Fibroblast of mammary gland (primary cell): ENCODE measurements around the gene HDAC5.
"Not testable (repeated sequence)": the region's sequence is repeated elsewhere in the genome, so short reads cannot be mapped to it uniquely, and the experiment has no call there.

Experiments
- DNase-seq: peaks from one replicate; pipeline ENCODE4 v3.0.0-alpha.2; 2010; ENCODE audit warnings: low read depth
- H3K4me3 ChIP-seq: 2 replicates; pipeline ENCODE4 v1.5.1; 2011; ENCODE audit warnings: low read depth, mild to moderate bottlenecking, low read length, moderate library complexity; ENCODE audit not compliant: control insufficient read depth
- TF ChIP-seq, protein P1 (sequence below): conservative IDR thresholded peaks from 2 replicates; pipeline ENCODE4 v1.5.1; 2011; ENCODE audit warnings: low read depth, low read length, inconsistent platforms; ENCODE audit not compliant: control insufficient read depth, insufficient read depth

The HDAC5 gene

DNA sequence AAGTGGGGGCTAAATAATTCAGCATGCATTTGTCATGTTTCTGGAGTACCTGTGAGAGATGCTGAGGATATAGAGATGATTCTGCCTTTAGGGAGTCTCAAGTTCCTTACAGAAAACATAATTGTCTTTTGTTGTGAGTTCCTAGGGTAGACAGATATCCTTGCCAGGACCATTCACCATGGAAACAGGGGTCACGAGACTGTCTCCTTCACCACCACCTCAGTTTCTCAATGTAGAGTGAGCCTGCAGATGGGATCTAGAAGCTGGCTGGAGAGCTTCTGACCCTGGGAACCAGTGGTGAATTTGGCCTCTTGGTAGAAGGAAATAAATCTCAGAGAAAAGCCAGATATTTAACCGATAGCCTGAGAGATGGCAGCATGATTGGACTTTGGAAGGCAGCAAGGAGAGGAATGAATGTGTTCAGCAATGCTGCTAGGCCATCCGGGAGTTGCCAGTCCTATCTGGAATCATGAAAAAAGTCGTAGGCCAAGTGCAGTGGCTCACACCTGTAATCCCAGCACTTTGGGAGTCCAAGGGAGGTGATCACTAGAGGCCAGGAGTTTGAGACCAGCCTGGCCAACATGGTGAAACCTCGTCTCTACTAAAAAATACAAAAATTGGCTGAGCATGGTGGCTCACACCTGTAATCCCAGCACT is 7.4 kb upstream of the HDAC5 start:
- TF ChIP-seq, protein P1, sequence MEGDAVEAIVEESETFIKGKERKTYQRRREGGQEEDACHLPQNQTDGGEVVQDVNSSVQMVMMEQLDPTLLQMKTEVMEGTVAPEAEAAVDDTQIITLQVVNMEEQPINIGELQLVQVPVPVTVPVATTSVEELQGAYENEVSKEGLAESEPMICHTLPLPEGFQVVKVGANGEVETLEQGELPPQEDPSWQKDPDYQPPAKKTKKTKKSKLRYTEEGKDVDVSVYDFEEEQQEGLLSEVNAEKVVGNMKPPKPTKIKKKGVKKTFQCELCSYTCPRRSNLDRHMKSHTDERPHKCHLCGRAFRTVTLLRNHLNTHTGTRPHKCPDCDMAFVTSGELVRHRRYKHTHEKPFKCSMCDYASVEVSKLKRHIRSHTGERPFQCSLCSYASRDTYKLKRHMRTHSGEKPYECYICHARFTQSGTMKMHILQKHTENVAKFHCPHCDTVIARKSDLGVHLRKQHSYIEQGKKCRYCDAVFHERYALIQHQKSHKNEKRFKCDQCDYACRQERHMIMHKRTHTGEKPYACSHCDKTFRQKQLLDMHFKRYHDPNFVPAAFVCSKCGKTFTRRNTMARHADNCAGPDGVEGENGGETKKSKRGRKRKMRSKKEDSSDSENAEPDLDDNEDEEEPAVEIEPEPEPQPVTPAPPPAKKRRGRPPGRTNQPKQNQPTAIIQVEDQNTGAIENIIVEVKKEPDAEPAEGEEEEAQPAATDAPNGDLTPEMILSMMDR, result no peak
- no peak for DNase-seq
- H3K4me3 ChIP-seq, result no peak overlapping the region

GRCh38 chr17:44128383-44128782 is 4.9 kb upstream of the HDAC5 start:
- no peak overlapping the region for H3K4me3 ChIP-seq
- no peak for DNase-seq
- TF ChIP-seq, protein P1, result no peak

DNA sequence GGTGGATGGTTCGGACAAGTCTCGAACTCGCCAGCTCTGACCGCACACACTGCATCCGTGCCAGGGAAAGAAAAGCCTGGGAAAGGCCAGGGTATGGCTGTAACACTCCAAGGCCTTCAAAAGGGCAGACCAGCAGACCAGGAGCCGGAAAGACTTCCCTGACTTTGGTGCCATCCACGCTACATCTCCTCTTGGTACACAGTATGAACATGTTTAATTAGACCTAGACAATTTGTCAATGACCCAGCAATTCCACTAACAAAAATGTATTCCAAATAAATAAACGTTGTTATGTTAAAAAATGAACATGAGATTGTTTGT is 637 bp upstream of the HDAC5 start:
- DNase-seq, result no peak
- TF ChIP-seq, protein P1, result no peak
- H3K4me3 ChIP-seq, result peak overlapping the region; percentile 66

DNA sequence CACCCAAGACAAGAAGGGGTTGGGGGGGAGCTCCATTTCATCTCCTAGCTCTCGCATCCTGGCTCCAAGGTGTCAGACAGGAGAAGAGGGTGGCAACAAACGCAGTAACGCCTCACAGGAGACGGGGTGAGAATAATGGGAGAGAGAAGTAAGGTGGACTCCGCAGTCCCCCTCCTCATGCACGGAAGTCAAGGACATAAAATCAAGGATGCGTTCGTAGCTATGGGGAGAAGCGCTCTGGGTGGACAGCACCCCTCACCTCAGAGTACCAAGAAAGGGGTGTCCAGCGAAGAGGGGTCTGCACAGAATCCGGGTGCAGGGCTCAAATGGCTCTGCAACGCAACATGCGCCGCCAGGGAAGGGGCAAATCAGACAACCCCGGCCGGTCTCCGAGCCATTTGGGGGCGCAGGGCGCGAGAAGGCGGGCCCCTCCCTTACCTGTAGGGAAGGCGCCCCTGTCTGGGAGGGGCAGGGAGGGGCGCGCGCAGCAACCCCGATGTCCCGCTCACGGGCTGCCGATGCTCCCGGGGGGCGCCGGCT is 555 bp downstream of the HDAC5 start:
- H3K4me3 ChIP-seq, result peak overlapping the region; percentile 69
- no peak for DNase-seq
- TF ChIP-seq, protein P1, result no peak

- peak overlapping the region; percentile 69 for H3K4me3 ChIP-seq
- no peak for DNase-seq
- TF ChIP-seq, protein P1, result no peak
These were observed 1.2 kb downstream of the HDAC5 start for GRCh38 chr17:44121997-44122815.

- TF ChIP-seq, protein P1, result no peak
- H3K4me3 ChIP-seq, result no peak overlapping the region
- DNase-seq, result no peak
These were observed 2.4 kb downstream of the HDAC5 start for GRCh38 chr17:44120851-44121605.

GRCh38 chr17:44120281-44120680 is 3.2 kb downstream of the HDAC5 start:
- H3K4me3 ChIP-seq, DNase-seq: not testable (repeated sequence)
